Endothelial cell of umbilical vein (primary cell): ENCODE data around the gene HTRA1. TPM values are rescaled to one million over a fixed set of nuclear protein-coding genes. Genes with fewer than 3 reads are reported as not detected.

Experiments
- BruUV-seq: library from RNA; stranded (reverse); fragments of 400-500 nt; replicated peaks from 2 replicates; lab custom pipeline; 2021; lab: Mats Ljungman, UMichigan
- CTCF ChIA-PET: fragments of 300-600, 350-600 bp; sonication (Branson Sonifier 250); formaldehyde crosslinking; loops from one replicate; lab custom pipeline; 2021; ENCODE audit warnings: antibody characterized with exemption, inconsistent platforms; lab: Charles Lee
- POLR2A ChIA-PET: fragments of 300-600, 350-600 bp; sonication (Branson Sonifier 250); formaldehyde crosslinking; loops from one replicate; lab custom pipeline; 2021; ENCODE audit warnings: antibody characterized with exemption, inconsistent platforms; lab: Charles Lee
- DNase-seq: peaks from one replicate; pipeline ENCODE4 v3.0.0-alpha.2; 2011; ENCODE audit warnings: low read depth, low spot score
- FAIRE-seq: peaks from 2 replicates; lab custom pipeline; 2011; peaks lifted over from hg19 to GRCh38; lab: Jason Lieb, UNC
- H2AFZ ChIP-seq: 2 replicates; pipeline ENCODE4 v1.6.0; 2012; ENCODE audit warnings: low read depth, low read length, control low read depth, inconsistent platforms
- H3K27ac ChIP-seq: 2 replicates; pipeline ENCODE4 v1.5.1; 2011; ENCODE audit warnings: low read depth, mild to moderate bottlenecking, control low read depth, low read length, moderate library complexity; ENCODE audit not compliant: insufficient read depth
- H3K27me3 ChIP-seq, 2 experiments: 2 replicates each; pipeline versions ENCODE4 v1.6.0 to v1.6.1; 2011; ENCODE audit warnings: low read length in 2 of 2, mixed read lengths in 1 of 2; ENCODE audit not compliant: control insufficient read depth in 2 of 2, insufficient read depth in 2 of 2
- H3K36me3 ChIP-seq, 2 experiments: 2 replicates in 1 of 2; 3 replicates in 1 of 2; pipeline ENCODE4 v1.5.1; 2011; ENCODE audit warnings: low read length in 2 of 2, mild to moderate bottlenecking in 1 of 2, moderate library complexity in 1 of 2; ENCODE audit not compliant: control insufficient read depth in 2 of 2, insufficient read depth in 2 of 2; ENCODE audit errors: extremely low read depth in 1 of 2
- H3K4me1 ChIP-seq: 3 replicates; pipeline ENCODE4 v1.5.1; 2011; ENCODE audit warnings: mild to moderate bottlenecking, low read length; ENCODE audit not compliant: control insufficient read depth, insufficient read depth; ENCODE audit errors: extremely low read depth
- H3K4me2 ChIP-seq: 2 replicates; pipeline ENCODE4 v1.6.1; 2011; ENCODE audit warnings: low read length, control low read depth, mixed read lengths; ENCODE audit not compliant: insufficient read depth
- H3K4me3 ChIP-seq, 3 experiments: fragments of 200-600 bp in 1 of 3; sonication (generic), shearing (Covaris generic) in 1 of 3; replicated peaks in 1 of 3; 2 replicates each; pipeline ENCODE4 v1.5.1; 2011 to 2016; ENCODE audit warnings: control low read depth in 3 of 3, low read length in 3 of 3, mild to moderate bottlenecking in 2 of 3, inconsistent platforms in 1 of 3, low read depth in 1 of 3, moderate library complexity in 1 of 3; ENCODE audit not compliant: insufficient read depth in 1 of 3
- H3K79me2 ChIP-seq: 2 replicates; pipeline ENCODE4 v1.6.0; 2012; ENCODE audit warnings: low read length, inconsistent platforms; ENCODE audit not compliant: control insufficient read depth, insufficient read depth
- H3K9ac ChIP-seq: replicated peaks from 2 replicates; pipeline ENCODE3; 2011; ENCODE audit warnings: low read length, control low read depth; ENCODE audit not compliant: insufficient read depth; ENCODE audit errors: extremely low read depth
- H3K9me1 ChIP-seq: replicated peaks from 3 replicates; pipeline ENCODE4 v1.6.0; 2011; ENCODE audit warnings: mild to moderate bottlenecking, low read length; ENCODE audit not compliant: control insufficient read depth, insufficient read depth; ENCODE audit errors: extremely low read depth
- H3K9me3 ChIP-seq: replicated peaks from 2 replicates; pipeline ENCODE4 v1.5.1; 2012; ENCODE audit warnings: low read length, inconsistent platforms; ENCODE audit not compliant: control insufficient read depth, insufficient read depth
- H4K20me1 ChIP-seq: replicated peaks from 2 replicates; pipeline ENCODE3; 2011; ENCODE audit warnings: mild to moderate bottlenecking, low read length; ENCODE audit not compliant: control insufficient read depth, insufficient read depth; ENCODE audit errors: extremely low read depth
- EZH2 ChIP-seq: IDR thresholded peaks from 2 replicates; pipeline ENCODE4 v1.6.1; 2012; ENCODE audit warnings: borderline replicate concordance, low read depth, mild to moderate bottlenecking, moderate library complexity, low read length, inconsistent platforms; ENCODE audit not compliant: severe bottlenecking
- FOS ChIP-seq: IDR thresholded peaks from 2 replicates; pipeline ENCODE4 v1.6.1; 2011; ENCODE audit warnings: mild to moderate bottlenecking, low read length, moderate library complexity, borderline replicate concordance; ENCODE audit not compliant: insufficient read depth
- GATA2 ChIP-seq: IDR thresholded peaks from 2 replicates; pipeline ENCODE4 v1.7.0; 2011; ENCODE audit warnings: low read depth, mild to moderate bottlenecking, moderate library complexity, mixed read lengths, low read length; ENCODE audit not compliant: insufficient read length, insufficient read depth
- JUN ChIP-seq: IDR thresholded peaks from 2 replicates; pipeline ENCODE4 v1.6.1; 2011; ENCODE audit warnings: borderline replicate concordance, low read depth; ENCODE audit not compliant: insufficient read length, insufficient read depth
- MYC ChIP-seq: IDR thresholded peaks from one replicate; pipeline ENCODE4 v1.6.1; 2011; ENCODE audit warnings: mild to moderate bottlenecking, low read depth, low read length
- POLR2A ChIP-seq: IDR thresholded peaks from 2 replicates; pipeline ENCODE4 v1.6.1; 2012; ENCODE audit warnings: low read depth, mild to moderate bottlenecking, control low read depth, low read length
- POLR2AphosphoS5 ChIP-seq: IDR thresholded peaks from 2 replicates; pipeline ENCODE4 v1.6.1; 2012; ENCODE audit warnings: low read depth, mild to moderate bottlenecking, control low read depth, low read length, moderate library complexity; ENCODE audit not compliant: insufficient read depth
- dilution Hi-C: fragments of 300-500 bp; cut with MboI; formaldehyde crosslinking; loops from one replicate; pipeline ENCODE4 v1.15.0; 2019; ENCODE audit warnings: low sequenced_read_pairs; ENCODE audit not compliant: extremely low pct_ligation_motif_present
- intact Hi-C: fragments of 100-400 bp; cut with micrococcal nuclease; formaldehyde crosslinking; loops from one replicate; pipeline ENCODE4 v1.10.0; 2022
- polyA plus RNA-seq, 4 experiments: library from polyadenylated mRNA; depleted of rRNA in 3 of 4; stranded (reverse) in 3 of 4; unstranded in 1 of 4; fragments of >200 nt; gene quantifications; 2 replicates each; pipeline versions ENCODE4 v1.2.1 to v1.2.3, GENCODE V29; 2011 to 2012; ENCODE audit warnings: missing spikeins in 1 of 4
- total RNA-seq: library from RNA; stranded (reverse); gene quantifications from 2 replicates; pipeline ENCODE4 v1.2.3, GENCODE V29; 2021
- TF ChIP-seq, protein P1 (sequence below): IDR thresholded peaks from 2 replicates; pipeline ENCODE4 v1.6.1; 2011; ENCODE audit not compliant: insufficient read depth, insufficient read length
- TF ChIP-seq, protein P2 (sequence below), 2 donors: IDR thresholded peaks; 1 replicate in 1 of 2; 2 replicates in 1 of 2; pipeline ENCODE4 v1.5.1; 2011; ENCODE audit warnings: low read length in 2 of 2, mild to moderate bottlenecking in 2 of 2, moderate library complexity in 2 of 2, control low read depth in 1 of 2, inconsistent platforms in 1 of 2, low read depth in 1 of 2; ENCODE audit not compliant: insufficient read depth in 1 of 2; ENCODE audit errors: extremely low read depth in 1 of 2

Gene HTRA1
- total and polyA plus RNA-seq, 2 donors (not counting 3 experiments of a cell fraction or from before 2014, with no cell fraction given), result 192 to 270 TPM

DNA sequence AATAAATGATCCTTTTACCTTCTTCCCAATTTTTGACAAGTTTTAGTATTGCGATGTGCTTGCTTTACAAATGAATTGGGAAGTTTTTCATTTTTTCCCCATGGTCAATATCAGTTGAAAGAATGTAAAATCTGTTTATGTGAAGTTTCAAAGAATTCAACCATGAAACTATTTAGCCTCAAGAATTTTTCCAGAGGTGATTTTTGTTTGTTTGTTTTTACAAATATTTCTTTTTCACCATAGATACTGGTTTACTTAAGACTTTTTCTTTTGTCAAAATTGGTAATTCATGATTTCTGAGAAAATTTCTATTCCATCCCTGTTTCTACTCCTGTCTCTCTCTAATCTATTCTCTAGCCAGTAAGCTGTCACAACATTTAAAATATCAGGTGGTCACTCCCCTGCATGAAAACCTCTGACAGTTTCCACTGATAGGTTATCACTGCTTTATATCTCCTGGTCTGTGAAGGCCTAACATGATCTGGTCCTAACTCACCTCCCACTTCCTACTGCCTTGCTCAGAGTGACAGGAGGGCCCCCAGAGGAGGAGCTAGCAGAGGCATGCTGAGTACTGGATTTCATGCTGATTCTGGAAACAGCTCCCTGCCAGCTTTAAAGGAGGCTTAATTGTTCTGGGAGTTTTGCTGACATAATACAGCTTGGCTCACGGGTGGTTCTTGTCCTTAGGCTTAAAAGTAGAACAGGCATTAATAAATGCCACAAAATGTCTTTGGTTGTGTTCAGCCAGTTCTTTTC lies 14.5 kb upstream of the HTRA1 start:
- H3K9me1 ChIP-seq, result no peaks in the 10 kb centered on the region
- H4K20me1 ChIP-seq, result no peaks in the 10 kb centered on the region
- H3K36me3 ChIP-seq, result no peaks in the 10 kb centered on the region
- BruUV-seq, result no TSS peak
- intact Hi-C loops, result no loop called here
- H3K9me3 ChIP-seq, result no peaks in the 10 kb centered on the region
- POLR2A ChIA-PET, result interaction anchor here (0.7 kb wide), 1 partner anchor 48 kb away, joined by 4 read pairs; no protein-coding TSS in a partner anchor
- FAIRE-seq (peak; percentile 59), DNase-seq (no peak)
- no peaks in the 10 kb centered on the region for H3K27me3 ChIP-seq
- H3K9ac ChIP-seq, result no peak overlapping the region
- CTCF ChIA-PET, result interaction anchor here (0.6 to 1.7 kb wide), 7 partner anchors 8 to 179 kb away, joined by 3 to 10 read pairs (median 4); no protein-coding TSS in a partner anchor
- no peak overlapping the region for H3K27ac ChIP-seq
- H3K79me2 ChIP-seq, result no peaks in the 10 kb centered on the region
- no peak overlapping the region for H3K4me3 ChIP-seq
- H3K4me1 ChIP-seq, result peaks cover 23% of the 10 kb centered on the region
- dilution Hi-C loops, result loop anchor here (25.0 kb wide), 1 partner anchor 160 kb away; no protein-coding TSS in a partner anchor
- TF ChIP-seq MYC, result no peak
- no peak for TF ChIP-seq POLR2A
- H2AFZ ChIP-seq, result no peak overlapping the region
- no peak overlapping the region for H3K4me2 ChIP-seq

DNA sequence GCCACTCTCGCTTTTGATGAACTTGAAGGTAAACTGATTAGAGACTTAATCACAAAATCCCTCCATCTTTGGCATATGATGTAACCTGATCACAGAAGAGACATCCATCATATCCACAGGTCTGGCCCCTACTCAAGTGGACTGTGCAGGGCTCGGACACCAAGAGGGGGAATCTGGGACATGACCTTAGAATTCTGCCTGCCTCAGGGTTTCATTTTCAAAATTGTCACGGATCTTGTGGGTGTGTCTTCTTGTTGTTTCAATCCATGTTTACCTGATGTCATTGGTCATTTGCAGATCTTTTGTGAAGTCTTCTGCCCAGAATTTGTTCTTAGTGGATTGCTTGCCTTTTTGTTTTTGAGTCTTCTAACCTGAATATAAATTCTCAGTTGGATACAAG lies 12.8 kb upstream of the HTRA1 start:
- Histone ChIP-seq H4K20me1 (no peaks in the 10 kb centered on the region), H3K9me1 (no peaks in the 10 kb centered on the region), H2AFZ (no peak overlapping the region), H3K4me1 (peaks cover 17% of the 10 kb centered on the region), H3K9ac (no peak overlapping the region), H3K79me2 (no peaks in the 10 kb centered on the region), H3K27me3 (no peaks in the 10 kb centered on the region), H3K4me2 (no peak overlapping the region), H3K27ac (no peak overlapping the region), H3K4me3 (no peak overlapping the region), H3K9me3 (no peaks in the 10 kb centered on the region), H3K36me3 (no peaks in the 10 kb centered on the region)
- FAIRE-seq, result no peak
- BruUV-seq, result no TSS peak
- dilution Hi-C loops, result loop anchor here (25.0 kb wide), 1 partner anchor 161 kb away; no protein-coding TSS in a partner anchor
- CTCF ChIA-PET, result no interaction called here
- intact Hi-C loops, result no loop called here
- POLR2A ChIA-PET, result no interaction called here
- TF ChIP-seq EZH2 (no peak), GATA2 (no peak), MYC (no peak), FOS (no peak), JUN (no peak), POLR2AphosphoS5 (no peak), POLR2A (no peak)
- TF ChIP-seq, protein P1, sequence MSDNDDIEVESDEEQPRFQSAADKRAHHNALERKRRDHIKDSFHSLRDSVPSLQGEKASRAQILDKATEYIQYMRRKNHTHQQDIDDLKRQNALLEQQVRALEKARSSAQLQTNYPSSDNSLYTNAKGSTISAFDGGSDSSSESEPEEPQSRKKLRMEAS, result no peak
- TF ChIP-seq, protein P2, sequence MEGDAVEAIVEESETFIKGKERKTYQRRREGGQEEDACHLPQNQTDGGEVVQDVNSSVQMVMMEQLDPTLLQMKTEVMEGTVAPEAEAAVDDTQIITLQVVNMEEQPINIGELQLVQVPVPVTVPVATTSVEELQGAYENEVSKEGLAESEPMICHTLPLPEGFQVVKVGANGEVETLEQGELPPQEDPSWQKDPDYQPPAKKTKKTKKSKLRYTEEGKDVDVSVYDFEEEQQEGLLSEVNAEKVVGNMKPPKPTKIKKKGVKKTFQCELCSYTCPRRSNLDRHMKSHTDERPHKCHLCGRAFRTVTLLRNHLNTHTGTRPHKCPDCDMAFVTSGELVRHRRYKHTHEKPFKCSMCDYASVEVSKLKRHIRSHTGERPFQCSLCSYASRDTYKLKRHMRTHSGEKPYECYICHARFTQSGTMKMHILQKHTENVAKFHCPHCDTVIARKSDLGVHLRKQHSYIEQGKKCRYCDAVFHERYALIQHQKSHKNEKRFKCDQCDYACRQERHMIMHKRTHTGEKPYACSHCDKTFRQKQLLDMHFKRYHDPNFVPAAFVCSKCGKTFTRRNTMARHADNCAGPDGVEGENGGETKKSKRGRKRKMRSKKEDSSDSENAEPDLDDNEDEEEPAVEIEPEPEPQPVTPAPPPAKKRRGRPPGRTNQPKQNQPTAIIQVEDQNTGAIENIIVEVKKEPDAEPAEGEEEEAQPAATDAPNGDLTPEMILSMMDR (IDR thresholded peaks at IDR 0.05; ENCODE audit: extremely low read depth in 1 of 2, insufficient read depth in 1 of 2, low read depth in 1 of 2, low read length in 2 of 2), result no peak
- DNase-seq, result no peak
